Activated T-cell treated with anti-CD3 and anti-CD28 coated beads, Interleukin-2, amount 50 U/mL, for 72 hours (primary cell): ENCODE measurements around the gene PDCD1. TPM values are rescaled to one million over a fixed set of nuclear protein-coding genes. Genes with fewer than 3 reads are reported as not detected.
A peak's percentile ranks its signal among the peaks of the same experiment; 100 is the strongest.
"Not testable (repeated sequence)": the region's sequence is repeated elsewhere in the genome, so short reads cannot be mapped to it uniquely, and the experiment has no call there.

Experiments
- ATAC-seq, 2 donors: fragments of 150-1000 bp; cut with Tn5 transposase; replicated peaks in 1 of 2; 2 replicates each; pipeline ENCODE4 v1.10.0; 2021; ENCODE audit warnings: moderate library complexity in 2 of 2, mild to moderate bottlenecking in 1 of 2
- DNase-seq, 2 donors: peaks; one replicate each; pipeline ENCODE4 v3.0.0; 2021 to 2022; ENCODE audit warnings: mixed read lengths in 1 of 2
- H3K27ac Mint-ChIP-seq: one replicate; pipeline ENCODE4 v1.8.0; 2022; ENCODE audit warnings: mild to moderate bottlenecking, moderate library complexity, mixed read lengths
- H3K27me3 Mint-ChIP-seq: one replicate; pipeline ENCODE4 v1.8.0; 2022; ENCODE audit warnings: low read depth, mixed read lengths
- H3K36me3 Mint-ChIP-seq, 2 donors: one replicate each; pipeline ENCODE4 v1.8.0; 2022; ENCODE audit warnings: mixed read lengths in 2 of 2, mild to moderate bottlenecking in 1 of 2; ENCODE audit not compliant: insufficient read depth in 2 of 2
- H3K4me1 Mint-ChIP-seq: one replicate; pipeline ENCODE4 v1.8.0; 2022; ENCODE audit warnings: low read depth, mixed read lengths
- H3K4me3 Mint-ChIP-seq, 2 donors: one replicate each; pipeline ENCODE4 v1.8.0; 2022; ENCODE audit warnings: mild to moderate bottlenecking in 2 of 2, mixed read lengths in 2 of 2, moderate library complexity in 2 of 2
- H3K9me3 Mint-ChIP-seq, 2 donors: one replicate each; pipeline ENCODE4 v1.8.0; 2022; ENCODE audit warnings: mixed read lengths in 2 of 2
- total RNA-seq, 2 donors: library from RNA; stranded (reverse); gene quantifications; one replicate each; pipeline ENCODE4 v1.2.3, GENCODE V29; 2022

Gene PDCD1
- total RNA-seq, 2 donors from 2014 or later, result 15.7 to 23.0 TPM

GRCh38 chr2:241808721-241809382 is 49.8 kb downstream of the PDCD1 start, which contains the start of gene NEU4:
TSS of gene NEU4 (plus strand) at chr2:241809193. CDS start at chr2:241814485, 5,292 bp downstream.
- ATAC-seq (no peak), DNase-seq (no peak)
- Mint-ChIP-seq H3K27ac (no peak within 1 kb of the TSS), H3K36me3 (no peaks in the 10 kb centered on the region), H3K4me3 (peak within 1 kb of the TSS in 1 of 2 donors; percentile 47), H3K9me3 (no peaks in the 10 kb centered on the region), H3K4me1 (peaks cover 7% of the 10 kb centered on the region), H3K27me3 (peaks cover 13% of the 10 kb centered on the region)

- no peaks in the 10 kb centered on the region for H3K9me3 Mint-ChIP-seq
- peaks cover 11% of the 10 kb centered on the region for H3K4me1 Mint-ChIP-seq
- peaks cover 13% of the 10 kb centered on the region for H3K27me3 Mint-ChIP-seq
- no peak for ATAC-seq
- DNase-seq, result no peak
- no peaks in the 10 kb centered on the region for H3K36me3 Mint-ChIP-seq
- H3K27ac Mint-ChIP-seq, result no peak overlapping the region
- peak overlapping the region in 1 of 2 donors; percentile 47 for H3K4me3 Mint-ChIP-seq
These were observed 50.5 kb downstream of the PDCD1 start for GRCh38 chr2:241808051-241808720.

GRCh38 chr2:241806217-241806616 is 52.5 kb downstream of the PDCD1 start:
- not testable (repeated sequence) for H3K27ac Mint-ChIP-seq, H3K9me3 Mint-ChIP-seq, H3K4me3 Mint-ChIP-seq, ATAC-seq, DNase-seq, H3K36me3 Mint-ChIP-seq
- Mint-ChIP-seq H3K27me3 (peaks cover 13% of the 10 kb centered on the region), H3K4me1 (peaks cover 12% of the 10 kb centered on the region)

GRCh38 chr2:241804326-241805229 is 54.1 kb downstream of the PDCD1 start:
- H3K27ac Mint-ChIP-seq, result no peak overlapping the region

GRCh38 chr2:241803387-241804325 is 55.0 kb downstream of the PDCD1 start:
- DNase-seq (peak; percentile 43 to 59), ATAC-seq (peak; percentile 74 to 75)
- H3K9me3 Mint-ChIP-seq, result no peaks in the 10 kb centered on the region
- peaks cover 4% of the 10 kb centered on the region for H3K27me3 Mint-ChIP-seq
- peak overlapping the region; percentile 58 for H3K27ac Mint-ChIP-seq
- H3K4me1 Mint-ChIP-seq, result peaks cover 12% of the 10 kb centered on the region
- H3K36me3 Mint-ChIP-seq, result no peaks in the 10 kb centered on the region
- H3K4me3 Mint-ChIP-seq, result peak overlapping the region; percentile 74 to 85

More at GRCh38 chr2:241804326-241805229, 54.1 kb downstream of the PDCD1 start:
- peak overlapping the region; percentile 68 to 69 for H3K4me3 Mint-ChIP-seq
- H3K9me3 Mint-ChIP-seq, result no peaks in the 10 kb centered on the region
- peaks cover 12% of the 10 kb centered on the region for H3K4me1 Mint-ChIP-seq
- DNase-seq (peak in 1 of 2 donors; percentile 28), ATAC-seq (peak; percentile 26 to 50)
- no peaks in the 10 kb centered on the region for H3K36me3 Mint-ChIP-seq
- peaks cover 13% of the 10 kb centered on the region for H3K27me3 Mint-ChIP-seq

- no peak overlapping the region for H3K4me3 Mint-ChIP-seq
- peaks cover 12% of the 10 kb centered on the region for H3K4me1 Mint-ChIP-seq
- no peaks in the 10 kb centered on the region for H3K36me3 Mint-ChIP-seq
- no peak overlapping the region for H3K27ac Mint-ChIP-seq
- ATAC-seq, result peak in 1 of 2 donors; percentile 6
- DNase-seq, result no peak
- H3K27me3 Mint-ChIP-seq, result no peaks in the 10 kb centered on the region
- no peaks in the 10 kb centered on the region for H3K9me3 Mint-ChIP-seq
These were observed 56.0 kb downstream of the PDCD1 start for GRCh38 chr2:241802421-241803318.

GRCh38 chr2:241801611-241802420 is 56.9 kb downstream of the PDCD1 start:
- peak overlapping the region in 1 of 2 donors; percentile 36 for H3K4me3 Mint-ChIP-seq
- peaks cover 12% of the 10 kb centered on the region for H3K4me1 Mint-ChIP-seq
- H3K36me3 Mint-ChIP-seq, result no peaks in the 10 kb centered on the region
- H3K27ac Mint-ChIP-seq, result no peak overlapping the region
- no peak for DNase-seq
- no peaks in the 10 kb centered on the region for H3K9me3 Mint-ChIP-seq
- no peaks in the 10 kb centered on the region for H3K27me3 Mint-ChIP-seq
- ATAC-seq, result no peak

- not testable (repeated sequence) for H3K36me3 Mint-ChIP-seq, ATAC-seq, H3K4me3 Mint-ChIP-seq, DNase-seq, H3K9me3 Mint-ChIP-seq, H3K27ac Mint-ChIP-seq, H3K27me3 Mint-ChIP-seq
- peaks cover 12% of the 10 kb centered on the region for H3K4me1 Mint-ChIP-seq
These were observed 58.3 kb downstream of the PDCD1 start for GRCh38 chr2:241800198-241800903.
